Right lobe of liver (tissue), 4 donors: ENCODE results near the gene SLFN12.

Source experiments
- CTCF ChIP-seq, 4 donors: fragments of 200-600 bp in 3 of 4; fragments of 450-650 bp in 1 of 4; IDR thresholded peaks; one replicate each; pipeline versions ENCODE4 v1.5.1 to v1.8.0; 2016 to 2022; ENCODE audit warnings: antibody characterized with exemption in 4 of 4, mild to moderate bottlenecking in 2 of 4
- POLR2A ChIP-seq: fragments of 450-650 bp; IDR thresholded peaks from one replicate; pipeline ENCODE4 v1.6.1; 2017; ENCODE audit warnings: antibody characterized with exemption, mild to moderate bottlenecking
- donor health status: DM: no; HTN: no; CAD: no.
- donor health status: DM: no; HTN: no; CAD: no.
- donor health status: DM: no; HTN: yes; CAD: no.

DNA sequence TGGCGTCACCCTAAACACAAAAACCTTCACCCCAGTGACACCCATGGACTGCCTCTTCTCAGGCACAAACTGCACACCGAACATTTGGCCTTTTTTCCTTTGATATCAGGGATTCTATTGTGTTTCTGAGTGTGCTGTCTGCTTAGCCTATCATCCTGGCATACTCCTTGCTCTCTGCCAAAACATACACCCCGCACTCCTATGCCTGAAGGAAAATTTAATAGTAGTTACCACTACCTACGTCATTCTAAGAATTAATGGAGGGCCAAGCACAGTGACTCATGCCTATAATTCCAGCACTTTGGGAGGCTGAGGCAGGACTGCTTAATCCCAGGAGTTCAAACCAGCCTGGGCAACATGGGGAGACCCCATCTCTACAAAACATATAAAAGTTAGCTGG, 36.2 kb upstream of the SLFN12 start:
- no peak for TF ChIP-seq POLR2A
- TF ChIP-seq CTCF (IDR thresholded peaks at IDR 0.05), result no peak
